H4 (cell line): ENCODE results near the gene CCBE1. TPM values are rescaled to one million over a fixed set of nuclear protein-coding genes. Genes with fewer than 3 reads are reported as not detected.
"Not testable (repeated sequence)": the region's sequence is repeated elsewhere in the genome, so short reads cannot be mapped to it uniquely, and the experiment has no call there.

Source experiments
- DNase-seq: peaks from one replicate; pipeline ENCODE4 v3.0.0-alpha.2; 2015; ENCODE audit warnings: low spot score
- total RNA-seq: library from RNA; depleted of rRNA; stranded (reverse); fragments of >200 nt; shearing (Covaris generic); gene quantifications from 2 replicates; pipeline ENCODE4 v1.2.3, GENCODE V29; 2014

CCBE1 gene
- total RNA-seq, 1 experiment from 2014 or later = not detected

- DNase-seq = no peak
These were observed 40.8 kb downstream of the CCBE1 start for GRCh38 chr18:59656373-59656887.

GRCh38 chr18:59655676-59656075, 41.5 kb downstream of the CCBE1 start:
- DNase-seq = no peak

- no peak for DNase-seq
These were observed 46.2 kb downstream of the CCBE1 start for GRCh38 chr18:59651071-59651470.

- no peak for DNase-seq
These were observed 46.9 kb downstream of the CCBE1 start for GRCh38 chr18:59650266-59650820.

- no peak for DNase-seq
These were observed 47.6 kb downstream of the CCBE1 start for GRCh38 chr18:59649591-59649990.

- not testable (repeated sequence) for DNase-seq
These were observed 48.8 kb downstream of the CCBE1 start for GRCh38 chr18:59648469-59648868.

- no peak for DNase-seq
These were observed 50.3 kb downstream of the CCBE1 start for GRCh38 chr18:59646963-59647307.

- DNase-seq = no peak
These were observed 50.8 kb downstream of the CCBE1 start for GRCh38 chr18:59646228-59646962.

- DNase-seq = no peak
These were observed 53.5 kb downstream of the CCBE1 start for GRCh38 chr18:59643740-59644139.

GRCh38 chr18:59640721-59641120, 56.5 kb downstream of the CCBE1 start:
- DNase-seq = no peak

GRCh38 chr18:59639821-59640220, 57.4 kb downstream of the CCBE1 start:
- DNase-seq = no peak

GRCh38 chr18:59639136-59639535, 58.1 kb downstream of the CCBE1 start:
- no peak for DNase-seq

- no peak for DNase-seq
These were observed 63.2 kb downstream of the CCBE1 start for GRCh38 chr18:59633961-59634485.

GRCh38 chr18:59633317-59633716, 63.9 kb downstream of the CCBE1 start:
- no peak for DNase-seq

- DNase-seq = no peak
These were observed 65.5 kb downstream of the CCBE1 start for GRCh38 chr18:59631583-59632181.

- DNase-seq = no peak
These were observed 67.3 kb downstream of the CCBE1 start for GRCh38 chr18:59629894-59630293.

- DNase-seq = no peak
These were observed 68.2 kb downstream of the CCBE1 start for GRCh38 chr18:59628995-59629394.

GRCh38 chr18:59627414-59627813, 69.8 kb downstream of the CCBE1 start:
- no peak for DNase-seq

GRCh38 chr18:59624369-59624765, 72.9 kb downstream of the CCBE1 start:
- DNase-seq = no peak

GRCh38 chr18:59623456-59624368, 73.5 kb downstream of the CCBE1 start:
- no peak for DNase-seq

GRCh38 chr18:59621027-59621426, 76.2 kb downstream of the CCBE1 start:
- DNase-seq = no peak

GRCh38 chr18:59620381-59620780, 76.8 kb downstream of the CCBE1 start:
- no peak for DNase-seq
